Lung microvascular endothelial cell (primary cell): Measurements from ENCODE around the gene CDH22. TPM values are rescaled to one million over a fixed set of nuclear protein-coding genes. Genes with fewer than 3 reads are reported as not detected.

ENCODE experiments used
- DNase-seq, 2 donors: peaks; one replicate each; pipeline versions ENCODE4 v3.0.0 to v3.0.0-alpha.2; 2010; ENCODE audit warnings: low read depth in 2 of 2
- total RNA-seq: library from RNA; depleted of rRNA; stranded (reverse); fragments of >200 nt; gene quantifications from 2 replicates; pipeline ENCODE4 v1.2.1, GENCODE V29; 2014

Gene CDH22
- total RNA-seq, 1 donor from 2014 or later = 0.79 TPM

DNA sequence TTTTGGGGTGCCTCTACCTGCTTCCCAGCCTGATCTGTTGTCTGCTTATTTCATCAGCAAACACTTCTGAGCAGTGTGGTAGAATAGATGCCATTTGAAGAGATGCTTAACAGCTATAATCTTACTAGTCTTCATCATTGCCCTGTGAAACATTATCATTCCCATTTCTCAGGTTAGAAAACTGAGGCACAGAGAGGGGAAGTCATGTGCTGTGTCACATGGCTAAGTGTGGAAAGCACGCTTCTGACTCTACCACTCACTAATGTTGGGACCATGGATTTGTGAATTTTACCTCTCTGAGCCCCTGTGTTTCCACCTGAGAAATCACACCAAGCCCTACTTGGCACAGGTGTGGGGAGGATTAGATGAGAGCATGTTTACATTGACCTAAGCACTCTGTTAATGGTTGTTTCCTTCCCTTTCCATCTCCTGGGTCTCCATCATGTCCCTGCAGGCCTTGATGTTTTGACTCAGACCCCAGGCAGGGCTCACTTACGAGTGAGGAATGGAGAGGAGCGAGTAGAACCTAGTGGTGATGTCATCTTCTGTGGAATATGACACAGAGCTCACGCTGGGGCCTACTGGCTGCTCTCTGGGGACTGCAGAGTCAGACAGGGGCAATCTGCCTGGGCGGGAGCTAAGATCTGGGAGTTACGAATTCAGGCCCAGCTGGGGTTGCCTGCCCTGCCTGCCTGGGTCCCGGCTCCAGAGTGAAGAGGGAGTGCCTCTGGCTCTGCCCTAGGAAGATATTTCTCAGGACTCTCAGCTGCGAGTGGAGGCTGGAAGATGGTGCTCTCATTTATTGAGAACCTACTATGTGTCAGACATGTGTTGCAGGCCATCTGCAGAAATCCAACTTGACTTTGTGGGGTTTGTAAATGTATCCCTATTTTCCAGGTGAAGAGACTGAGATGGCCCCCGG is 64.3 kb downstream of the CDH22 start:
- no peak for DNase-seq

DNA sequence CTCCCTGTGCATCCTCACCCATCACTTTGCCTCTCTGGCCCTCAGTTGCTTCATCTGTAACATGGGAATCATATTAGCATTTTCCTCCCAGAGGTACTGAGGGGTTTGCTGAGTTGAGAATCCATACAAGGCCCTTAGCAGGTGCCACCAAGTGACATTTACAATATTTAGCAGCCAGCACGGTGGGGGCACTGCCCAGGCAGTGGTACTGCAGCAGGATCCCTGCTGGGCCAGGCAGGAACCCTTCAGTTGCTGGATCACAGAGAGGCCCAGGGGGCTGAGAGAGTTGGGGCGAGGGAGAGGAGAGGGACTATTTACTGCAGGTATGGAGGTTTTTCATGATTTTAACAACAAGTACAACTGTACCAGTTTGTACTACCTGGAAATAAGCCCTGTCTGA is 65.9 kb downstream of the CDH22 start:
- DNase-seq = no peak

DNA sequence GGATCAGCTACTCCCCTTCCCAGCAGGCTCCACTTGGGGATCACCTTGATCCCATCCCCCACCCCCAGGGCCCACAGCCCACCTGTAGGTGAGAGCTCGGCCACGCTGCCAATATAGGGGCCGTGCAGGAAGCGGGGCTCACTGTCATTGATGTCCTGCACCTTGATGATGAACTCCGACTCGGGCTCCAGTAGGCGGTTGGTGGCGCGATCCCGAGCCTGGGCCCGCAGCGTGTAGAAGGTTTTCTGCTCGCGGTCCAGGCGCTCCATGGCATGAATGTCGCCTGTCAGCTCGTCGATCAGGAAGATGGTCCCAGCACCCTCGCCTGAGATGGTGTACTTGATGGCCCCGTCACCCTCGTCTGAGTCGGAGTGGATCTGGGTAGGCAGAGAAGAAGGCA is 67.4 kb downstream of the CDH22 start:
- no peak for DNase-seq

DNA sequence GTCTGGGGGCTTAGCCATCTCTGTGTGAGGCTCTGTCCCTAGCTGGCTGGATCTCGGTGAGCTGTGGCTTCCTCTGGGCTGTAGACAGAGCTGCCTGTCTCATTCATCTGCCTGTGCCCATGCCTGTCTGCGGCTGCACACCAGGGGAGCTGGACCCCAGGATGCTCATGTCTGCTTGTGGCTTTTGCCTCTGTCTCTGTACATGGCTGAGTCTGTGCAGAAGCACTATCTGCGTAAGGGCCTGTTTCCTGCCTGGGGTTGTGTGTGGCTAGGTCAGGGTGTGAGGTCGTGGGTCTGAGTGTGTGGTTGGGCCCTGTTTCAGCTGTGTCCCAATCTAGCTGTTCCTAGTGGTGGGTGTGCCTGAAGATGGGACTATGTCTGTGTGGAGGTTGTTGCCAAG is 68.2 kb downstream of the CDH22 start:
- DNase-seq = no peak

DNA sequence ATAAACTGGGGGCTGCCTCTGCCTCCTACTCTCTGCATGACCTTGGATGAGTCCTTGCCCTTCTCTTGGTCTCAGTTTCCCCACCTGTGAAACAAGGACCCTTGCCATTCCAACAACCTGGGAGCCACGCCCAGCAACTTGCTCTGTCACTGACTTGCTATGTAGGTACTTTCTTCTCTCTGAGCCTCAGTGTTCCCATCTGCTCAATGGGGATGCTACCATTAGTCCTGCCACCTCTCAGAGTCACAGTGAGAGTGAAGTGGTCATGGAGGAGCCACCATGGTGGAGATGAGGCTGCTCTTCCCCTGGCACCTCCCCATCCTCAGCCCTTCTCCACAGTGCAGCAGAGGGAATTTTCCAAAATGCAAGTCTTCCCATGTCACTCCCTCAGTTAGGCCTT is 70.6 kb downstream of the CDH22 start:
- DNase-seq = no peak

DNA sequence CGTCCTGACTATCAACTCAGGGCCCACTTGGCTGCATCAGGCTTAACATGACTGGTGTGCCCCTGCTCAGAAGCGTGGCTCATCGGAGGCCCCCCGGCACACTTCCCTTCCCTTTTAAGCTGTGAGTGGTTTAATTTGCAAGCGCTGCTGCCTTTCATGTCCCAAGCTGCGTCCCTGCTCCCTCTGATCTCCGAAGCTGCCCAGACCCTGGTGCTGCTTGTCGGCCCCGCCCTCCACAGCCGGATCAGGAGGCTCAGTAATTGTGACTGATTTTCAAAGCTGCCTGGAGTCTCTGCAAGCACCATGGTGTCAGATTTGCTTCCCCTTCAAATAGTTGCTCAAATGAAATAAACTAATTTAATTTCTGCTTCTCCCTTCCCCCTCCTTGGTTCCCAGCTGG is 71.1 kb downstream of the CDH22 start:
- no peak for DNase-seq

DNA sequence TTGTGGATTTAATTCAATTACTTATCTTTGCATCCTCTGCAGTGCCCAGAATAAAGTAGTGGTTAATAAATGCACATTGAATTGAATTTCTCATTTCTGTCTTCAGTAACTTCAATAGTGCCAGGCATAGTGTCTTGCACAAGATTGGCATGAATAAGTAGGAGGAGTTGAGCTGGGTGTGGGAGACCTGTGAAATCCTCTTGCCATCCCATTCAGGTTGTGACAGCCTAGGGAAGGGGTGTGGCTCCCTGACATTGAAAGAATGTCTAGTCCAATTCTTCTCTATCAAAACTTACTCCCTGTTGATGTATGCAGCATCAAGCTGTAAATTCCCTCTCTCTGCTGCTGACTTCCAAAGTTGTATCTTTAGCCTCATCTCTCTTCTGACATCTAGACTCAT is 73.2 kb downstream of the CDH22 start:
- DNase-seq = no peak

DNA sequence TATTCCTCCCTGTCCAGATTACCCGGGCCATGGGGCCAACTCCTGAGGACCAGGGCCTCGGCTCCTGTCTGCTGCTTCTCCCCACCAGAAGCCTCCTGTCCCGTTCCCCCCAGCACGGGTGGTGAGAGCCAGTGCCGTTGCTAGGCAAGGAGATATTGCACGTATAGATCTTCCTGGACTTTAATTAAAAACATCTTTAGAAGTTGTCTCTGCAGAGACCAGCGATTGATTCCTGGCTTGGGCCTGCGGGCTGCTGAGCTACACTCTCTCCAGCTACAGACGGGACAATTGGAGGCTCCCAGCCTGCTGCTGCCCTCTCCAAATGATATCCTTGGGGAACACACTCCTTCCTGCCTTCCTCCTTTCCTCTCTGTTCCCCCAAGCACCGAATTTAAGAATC is 74.6 kb downstream of the CDH22 start:
- no peak for DNase-seq

DNA sequence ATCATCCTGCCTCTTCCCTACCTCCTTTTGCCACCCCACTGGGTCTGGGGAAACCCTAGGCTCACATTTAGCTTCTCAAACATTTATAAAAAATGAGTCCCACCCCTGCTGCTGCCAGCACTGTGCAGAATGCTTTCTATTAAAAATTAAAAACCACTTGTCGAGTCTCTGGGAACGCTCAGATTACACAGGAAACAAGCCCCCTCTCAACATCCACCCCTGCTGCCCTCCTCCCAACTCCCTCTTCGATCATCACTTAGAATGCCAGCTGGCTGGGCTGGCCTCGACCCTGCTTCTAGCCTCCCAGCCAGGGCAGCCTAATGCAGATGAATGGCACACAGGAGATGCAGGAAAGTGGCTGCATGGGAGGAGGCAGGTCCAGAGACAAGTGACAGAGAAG is 75.8 kb downstream of the CDH22 start:
- no peak for DNase-seq

DNA sequence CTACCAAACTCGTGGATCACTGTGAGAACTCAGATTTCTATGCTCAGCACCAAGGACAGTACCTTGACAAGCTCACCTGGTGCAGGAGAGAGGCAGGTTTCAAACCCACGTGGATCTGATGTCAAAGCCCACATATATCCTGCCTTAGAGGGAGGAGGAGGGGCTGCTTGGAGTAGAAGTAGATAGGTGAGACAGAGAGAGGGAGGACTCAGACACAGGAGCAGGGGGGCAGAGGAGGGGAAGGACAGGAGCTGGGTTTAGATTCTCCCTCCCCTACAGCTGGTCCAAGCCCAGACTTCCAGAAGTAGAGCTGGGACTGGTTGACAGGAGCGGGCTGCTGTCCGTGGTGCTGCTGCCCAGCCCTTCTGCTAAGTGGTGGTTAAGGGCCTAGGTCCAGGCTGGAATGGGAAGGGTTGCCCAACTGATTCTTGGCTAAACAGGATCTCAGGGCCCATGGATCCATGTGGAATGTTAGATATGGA is 77.5 kb downstream of the CDH22 start:
- peak; percentile 60 for DNase-seq

DNA sequence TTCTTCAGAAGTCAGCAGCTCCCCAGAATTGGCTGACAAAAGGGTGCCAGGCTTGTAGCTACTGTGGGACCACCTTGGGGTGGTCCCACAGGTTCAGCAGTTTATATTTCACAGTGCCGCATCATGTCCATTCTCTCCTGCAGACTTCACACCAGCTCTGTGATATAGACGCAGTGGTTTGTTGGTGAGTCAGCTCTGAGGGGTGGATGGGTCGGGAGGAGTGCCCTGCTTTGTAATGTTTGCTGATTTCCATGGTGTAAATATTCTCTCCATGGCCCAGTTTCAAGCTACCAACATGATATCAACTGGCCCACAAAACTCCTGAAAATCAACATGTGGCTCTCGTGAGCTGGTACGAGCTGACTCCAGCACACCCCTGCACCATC is 78.2 kb downstream of the CDH22 start:
- DNase-seq = no peak

DNA sequence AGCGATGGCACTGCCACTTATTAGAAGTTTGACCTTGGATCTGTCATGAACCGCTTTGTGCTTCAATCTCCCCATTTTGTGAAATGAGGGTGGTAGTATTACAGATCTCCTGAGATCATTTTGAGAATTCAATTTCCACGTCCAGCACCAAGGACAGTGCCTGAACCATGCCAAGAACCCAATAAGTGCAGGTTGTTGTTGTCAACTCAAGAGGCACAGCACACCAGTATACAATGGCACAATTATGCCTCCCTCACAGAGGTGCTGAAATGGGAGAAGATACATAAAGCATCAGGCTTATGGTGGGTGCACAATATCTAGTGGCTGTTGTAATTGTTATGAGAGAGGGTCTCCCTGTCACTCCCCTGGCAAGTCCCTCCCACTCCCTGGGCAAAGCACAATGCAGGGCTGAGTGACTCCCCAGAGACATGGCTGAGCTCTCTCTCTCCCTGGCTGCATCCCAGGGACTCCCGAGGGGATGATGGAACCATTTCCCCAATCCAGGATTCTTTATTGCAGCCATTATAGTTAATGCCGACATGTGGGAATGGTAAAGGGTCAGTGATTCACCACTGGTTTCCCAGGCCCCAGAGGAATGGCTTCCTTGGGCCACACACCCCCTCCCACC is 78.7 kb downstream of the CDH22 start:
- DNase-seq = peak in 1 of 2 donors; percentile 9

DNA sequence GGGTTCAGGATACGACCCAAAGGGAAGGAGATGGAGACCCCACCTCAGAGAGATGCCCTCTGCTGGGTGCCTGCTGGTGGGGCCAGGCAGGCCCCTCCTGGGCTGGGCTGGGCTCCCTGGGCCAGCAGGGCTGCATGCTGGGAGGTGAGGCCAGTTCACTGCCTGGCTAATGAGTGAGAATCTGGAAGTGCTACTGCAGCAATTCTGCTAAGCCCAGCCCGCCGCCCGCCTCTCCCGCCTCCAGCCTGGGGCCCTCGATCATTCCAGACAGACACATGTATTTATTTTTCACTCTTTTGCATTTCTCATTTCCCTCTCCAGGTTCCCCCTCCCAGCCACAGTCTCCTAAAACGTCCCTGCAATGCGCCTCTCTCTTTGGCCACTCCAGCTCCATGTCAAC is 79.6 kb downstream of the CDH22 start:
- DNase-seq = no peak

DNA sequence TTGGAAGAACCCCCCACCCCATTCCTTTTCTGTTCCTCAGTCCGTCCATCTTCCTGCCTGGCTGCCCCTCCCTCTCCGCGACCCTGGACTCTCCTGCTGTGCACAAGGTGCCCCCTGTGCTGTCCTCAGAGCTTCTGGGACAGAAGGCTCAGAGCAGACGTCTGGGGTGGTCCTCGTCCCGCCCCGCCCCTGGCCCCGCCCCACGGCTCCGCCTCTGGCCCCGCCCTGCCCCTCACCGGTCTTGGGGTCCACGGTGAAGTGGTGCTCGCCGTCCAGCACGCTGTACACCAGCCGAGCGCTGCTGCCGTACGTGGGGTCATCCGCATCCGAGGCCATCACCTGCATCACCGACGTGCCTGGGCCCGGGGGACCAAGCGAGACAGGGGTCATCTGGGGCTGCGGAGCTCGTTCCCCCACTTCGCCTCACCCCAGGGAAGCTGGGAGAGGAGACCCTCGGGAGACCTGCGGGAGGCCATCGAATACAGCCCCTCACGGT is 81.0 kb downstream of the CDH22 start:
- DNase-seq = no peak

DNA sequence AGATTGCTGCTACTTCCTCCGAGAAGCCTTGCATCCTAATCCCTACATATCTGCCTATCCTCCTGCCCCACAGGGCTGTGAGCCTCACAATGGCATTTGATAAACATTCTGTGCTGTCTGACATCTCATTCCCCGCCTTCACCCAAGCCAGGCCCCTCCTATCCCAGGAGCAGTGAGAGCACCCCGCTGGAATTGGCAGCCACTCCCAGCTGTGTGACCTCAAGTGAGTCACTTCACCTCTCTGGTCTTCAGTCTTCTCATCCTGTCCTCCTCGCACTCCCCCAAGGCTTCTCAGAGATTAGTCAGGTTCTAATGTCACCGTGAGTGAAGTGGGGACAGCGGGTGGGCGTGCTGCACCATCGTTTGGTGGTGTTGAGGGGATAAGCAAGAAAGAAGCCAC is 81.7 kb downstream of the CDH22 start:
- DNase-seq = no peak

DNA sequence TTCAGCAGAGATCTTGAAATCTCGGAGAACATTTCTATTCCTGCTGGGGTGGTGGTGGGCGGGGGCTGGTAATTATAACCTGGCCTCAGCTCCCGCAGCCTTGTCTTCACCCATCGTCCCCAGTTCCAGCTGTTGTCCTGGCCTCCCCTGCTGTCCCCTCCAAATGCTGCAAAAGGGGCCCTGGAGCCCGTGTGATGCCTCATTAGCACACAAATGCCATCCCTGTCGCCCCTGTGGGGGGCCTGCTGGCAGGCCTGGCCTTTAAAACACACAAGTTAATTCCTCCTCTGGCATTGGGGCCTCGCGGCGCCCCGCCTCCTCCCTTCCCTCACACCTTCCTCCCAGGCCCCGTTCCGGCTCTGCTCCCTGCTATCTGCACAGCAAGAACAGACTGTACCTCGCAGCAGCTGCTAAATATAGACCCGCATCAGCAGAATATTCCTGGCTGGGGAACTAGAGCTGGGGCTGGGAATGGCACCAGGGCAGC is 85.7 kb downstream of the CDH22 start:
- no peak for DNase-seq

DNA sequence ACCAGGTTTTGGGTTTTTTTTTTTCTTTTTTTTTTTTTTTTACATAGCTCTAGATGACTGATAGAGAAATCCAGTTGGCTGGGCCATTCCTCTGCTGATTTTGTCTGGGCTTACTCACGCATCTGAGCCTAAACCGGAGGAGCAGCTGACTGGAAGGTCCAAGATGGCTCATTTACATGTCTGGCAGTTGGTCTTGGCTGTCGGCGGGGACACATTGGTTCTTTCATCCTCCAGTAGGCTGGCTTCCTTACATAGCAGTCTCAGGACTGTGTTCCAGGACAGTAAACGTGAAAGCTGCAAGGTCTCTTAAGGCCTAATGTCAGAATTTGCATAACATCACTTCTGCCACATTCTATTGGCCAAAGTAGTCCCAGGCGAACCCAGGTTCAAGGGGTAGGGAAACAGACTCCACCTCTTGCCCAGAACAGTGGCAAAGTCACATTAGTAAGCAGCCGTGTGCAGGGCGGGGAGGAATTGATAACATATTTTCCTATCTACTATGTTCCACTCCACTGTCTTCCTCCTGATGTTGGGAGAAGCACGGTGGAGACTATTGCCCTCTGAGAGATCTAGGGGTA is 87.0 kb downstream of the CDH22 start:
- no peak for DNase-seq

DNA sequence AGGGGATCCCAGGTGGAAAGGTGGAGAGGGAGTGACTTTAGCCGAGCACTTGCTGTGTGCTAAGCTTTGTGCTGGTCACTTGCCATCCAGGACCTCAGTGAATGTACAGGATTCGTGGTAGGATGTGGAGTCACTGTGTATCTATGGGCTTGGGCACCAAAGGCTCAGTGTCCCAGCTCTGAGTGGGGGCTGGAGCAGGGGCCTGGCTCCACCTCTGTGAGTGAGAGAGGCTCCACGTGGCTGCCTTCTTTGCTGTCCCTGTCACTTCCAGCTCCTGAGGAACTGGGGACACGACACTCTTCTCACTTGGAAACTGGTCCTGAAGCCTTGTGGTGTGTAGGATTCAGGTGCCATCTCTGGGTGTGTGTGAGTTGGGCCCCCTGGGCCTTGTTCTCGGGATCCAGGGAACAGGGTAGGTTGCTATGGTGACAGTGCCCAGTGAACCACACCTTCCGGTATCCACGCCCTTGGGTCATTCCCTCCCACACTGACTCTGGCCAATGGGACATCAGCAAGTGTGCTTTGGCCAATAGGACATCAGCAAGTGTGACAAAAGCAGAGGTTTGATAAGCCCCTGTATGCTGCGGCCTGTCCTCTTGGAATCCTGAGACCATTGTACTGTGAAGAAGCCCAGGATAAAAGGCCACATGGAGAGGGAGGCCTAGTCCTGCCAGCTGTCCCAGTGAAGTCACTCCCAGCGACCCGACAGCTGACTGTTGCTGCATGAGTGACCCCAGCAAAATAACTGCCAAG is 87.7 kb downstream of the CDH22 start:
- DNase-seq = no peak

DNA sequence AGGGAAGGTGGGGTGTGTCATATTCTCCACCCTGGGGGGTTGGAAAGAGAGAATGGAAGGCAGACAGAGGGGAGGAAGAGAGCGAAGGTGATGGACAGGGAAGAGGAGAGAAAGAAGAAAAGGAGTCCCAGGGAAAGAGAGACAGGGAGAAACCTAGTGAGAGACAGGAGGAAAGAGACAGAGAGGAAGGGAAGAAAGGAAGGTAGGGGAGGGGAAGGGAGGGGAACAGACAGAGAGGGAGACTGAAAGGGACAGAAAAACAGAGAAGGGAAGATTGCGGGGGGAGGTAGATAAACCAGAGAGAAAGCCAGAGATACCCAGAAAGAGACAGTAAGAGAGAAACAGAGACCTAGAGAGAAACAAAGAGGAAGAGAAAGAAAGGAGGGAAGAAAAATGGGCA is 88.4 kb downstream of the CDH22 start:
- DNase-seq = no peak

DNA sequence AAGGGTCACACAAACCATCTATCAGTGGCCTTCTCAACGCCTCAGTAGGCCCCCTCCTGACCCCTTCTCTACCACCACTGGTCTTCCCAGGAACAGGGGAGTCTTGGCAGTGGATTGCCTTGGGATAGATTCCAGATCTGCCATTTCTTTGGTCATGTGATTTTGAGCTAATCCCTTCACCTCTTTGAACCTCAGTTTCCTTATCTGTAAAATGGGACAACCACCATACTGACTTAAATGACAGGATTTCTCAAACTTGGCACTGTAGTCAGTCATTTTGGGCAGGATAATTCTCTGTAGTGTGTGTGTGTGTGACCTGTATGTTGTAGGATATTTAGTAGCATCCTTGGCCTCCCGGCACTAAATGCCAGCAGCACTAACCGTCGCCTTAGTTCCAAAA is 89.1 kb downstream of the CDH22 start:
- no peak for DNase-seq

DNA sequence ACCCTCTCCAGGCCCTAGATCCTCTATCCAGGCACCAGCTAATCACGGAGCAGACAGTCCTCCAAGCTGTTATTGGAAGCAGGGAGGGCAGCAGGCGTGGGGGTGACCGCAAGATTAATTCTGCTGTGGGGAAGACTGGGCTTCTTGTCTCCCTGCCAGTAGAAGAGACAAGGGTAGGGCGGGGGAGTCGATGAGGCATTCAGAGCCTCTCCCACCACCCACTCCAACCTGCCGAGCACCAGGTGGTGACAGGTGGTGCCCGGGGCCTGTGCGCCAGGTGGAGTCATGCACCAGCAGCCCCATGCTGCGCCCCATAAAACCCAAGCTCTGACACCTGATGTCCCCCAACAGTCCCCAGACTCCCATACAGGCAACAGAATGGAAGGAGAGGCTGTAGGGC is 89.6 kb downstream of the CDH22 start:
- DNase-seq = no peak

DNA sequence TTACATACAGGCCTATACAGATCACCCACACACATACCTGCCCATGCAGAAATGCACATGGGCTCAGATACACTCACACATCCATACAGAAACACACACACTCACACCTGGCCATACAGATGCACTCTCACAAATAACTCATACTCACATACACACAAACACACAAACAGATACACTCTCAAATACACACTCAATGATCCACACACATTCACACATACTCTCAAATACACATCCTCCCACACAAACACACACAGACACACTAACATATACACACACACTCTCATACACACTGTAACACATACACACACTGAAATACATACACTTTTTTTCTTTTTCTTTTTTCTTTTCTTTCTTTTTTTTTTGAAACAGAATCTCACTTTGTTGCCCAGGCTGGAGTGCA is 90.7 kb downstream of the CDH22 start:
- no peak for DNase-seq
